ENCODE data around the gene NRL. TPM values are rescaled to one million over a fixed set of nuclear protein-coding genes. Genes with fewer than 3 reads are reported as not detected.

Gene NRL
- total and polyA plus RNA-seq, 2 donors (not counting 3 experiments of a cell fraction or from before 2014, with no cell fraction given): 0.71 to 1.1 TPM

DNA sequence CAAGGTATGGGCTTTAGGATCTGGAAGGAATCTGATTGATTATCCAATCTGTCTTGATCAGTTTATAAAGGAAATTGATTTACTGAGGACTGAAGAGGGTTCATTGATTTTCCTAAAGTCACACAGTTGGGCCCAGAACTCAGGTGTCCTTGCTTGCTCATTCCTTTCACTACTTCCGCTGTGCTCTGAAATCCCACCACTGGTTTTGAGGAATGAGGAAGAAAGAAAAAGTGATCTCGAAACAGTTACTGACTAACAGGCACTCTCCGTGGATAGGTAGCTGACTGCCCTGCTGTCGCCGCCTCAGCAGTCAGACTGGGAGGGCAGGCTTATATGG lies 15.6 kb upstream of the NRL start, which contains the start of gene FITM1:
Gene FITM1, plus strand, starts transcription at position 280 of the 337 bp plus-strand sequence. CDS start 905 bp downstream, outside the sequence.
- H3K4me3 ChIP-seq (replicated peaks in 1 of 3; ENCODE audit: insufficient read depth in 1 of 3, low read depth in 1 of 3, low read length in 3 of 3): no peak within 1 kb of the TSS
- H3K36me3 ChIP-seq (ENCODE audit: control insufficient read depth in 2 of 2, extremely low read depth in 1 of 2, insufficient read depth in 2 of 2, low read length in 2 of 2): no peaks in the 10 kb centered on the region
- H3K9me1 ChIP-seq (replicated peaks; ENCODE audit: control insufficient read depth, extremely low read depth, insufficient read depth, low read length): no peaks in the 10 kb centered on the region
- H2AFZ ChIP-seq (ENCODE audit: low read depth, low read length): no peak within 1 kb of the TSS
- no peaks in the 10 kb centered on the region for H3K79me2 ChIP-seq (ENCODE audit: control insufficient read depth, insufficient read depth, low read length)
- H3K9ac ChIP-seq (replicated peaks; ENCODE audit: extremely low read depth, insufficient read depth, low read length): no peak within 1 kb of the TSS
- H3K27me3 ChIP-seq (ENCODE audit: control insufficient read depth in 2 of 2, insufficient read depth in 2 of 2, low read length in 2 of 2): no peaks in the 10 kb centered on the region
- ChIA-PET CTCF (no interaction called here), POLR2A (interaction anchor here (0.6 to 1.1 kb wide), 2 partner anchors 10 to 15 kb away, joined by 4 to 5 read pairs; no protein-coding TSS in a partner anchor)
- TF ChIP-seq, protein P1, sequence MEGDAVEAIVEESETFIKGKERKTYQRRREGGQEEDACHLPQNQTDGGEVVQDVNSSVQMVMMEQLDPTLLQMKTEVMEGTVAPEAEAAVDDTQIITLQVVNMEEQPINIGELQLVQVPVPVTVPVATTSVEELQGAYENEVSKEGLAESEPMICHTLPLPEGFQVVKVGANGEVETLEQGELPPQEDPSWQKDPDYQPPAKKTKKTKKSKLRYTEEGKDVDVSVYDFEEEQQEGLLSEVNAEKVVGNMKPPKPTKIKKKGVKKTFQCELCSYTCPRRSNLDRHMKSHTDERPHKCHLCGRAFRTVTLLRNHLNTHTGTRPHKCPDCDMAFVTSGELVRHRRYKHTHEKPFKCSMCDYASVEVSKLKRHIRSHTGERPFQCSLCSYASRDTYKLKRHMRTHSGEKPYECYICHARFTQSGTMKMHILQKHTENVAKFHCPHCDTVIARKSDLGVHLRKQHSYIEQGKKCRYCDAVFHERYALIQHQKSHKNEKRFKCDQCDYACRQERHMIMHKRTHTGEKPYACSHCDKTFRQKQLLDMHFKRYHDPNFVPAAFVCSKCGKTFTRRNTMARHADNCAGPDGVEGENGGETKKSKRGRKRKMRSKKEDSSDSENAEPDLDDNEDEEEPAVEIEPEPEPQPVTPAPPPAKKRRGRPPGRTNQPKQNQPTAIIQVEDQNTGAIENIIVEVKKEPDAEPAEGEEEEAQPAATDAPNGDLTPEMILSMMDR (IDR thresholded peaks at IDR 0.05; ENCODE audit: extremely low read depth in 1 of 2, insufficient read depth in 1 of 2, low read depth in 1 of 2, low read length in 2 of 2): no peak
- TF ChIP-seq FOS (IDR thresholded peaks at IDR 0.05; ENCODE audit: borderline replicate concordance, insufficient read depth, low read length): no peak
- TF ChIP-seq EZH2 (IDR thresholded peaks at IDR 0.05; ENCODE audit: borderline replicate concordance, low read depth, low read length, severe bottlenecking): no peak
- TF ChIP-seq, protein P2, sequence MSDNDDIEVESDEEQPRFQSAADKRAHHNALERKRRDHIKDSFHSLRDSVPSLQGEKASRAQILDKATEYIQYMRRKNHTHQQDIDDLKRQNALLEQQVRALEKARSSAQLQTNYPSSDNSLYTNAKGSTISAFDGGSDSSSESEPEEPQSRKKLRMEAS (IDR thresholded peaks at IDR 0.05; ENCODE audit: insufficient read depth, insufficient read length): no peak
- TF ChIP-seq POLR2A (IDR thresholded peaks at IDR 0.05; ENCODE audit: low read depth, low read length): no peak
- no peak for TF ChIP-seq POLR2AphosphoS5 (IDR thresholded peaks at IDR 0.05; ENCODE audit: insufficient read depth, low read depth, low read length)
- BruUV-seq (replicated peaks): no TSS peak
- dilution Hi-C loops (cut with MboI; ENCODE audit: extremely low pct_ligation_motif_present, low sequenced_read_pairs) (no loop called here), intact Hi-C loops (cut with micrococcal nuclease) (no loop called here)
- no peak for DNase-seq (ENCODE audit: low read depth, low spot score)
- no peaks in the 10 kb centered on the region for H3K9me3 ChIP-seq (replicated peaks; ENCODE audit: control insufficient read depth, insufficient read depth, low read length)
- H3K4me1 ChIP-seq (ENCODE audit: control insufficient read depth, extremely low read depth, insufficient read depth, low read length): peaks cover under 1% of the 10 kb centered on the region
- H3K4me2 ChIP-seq (ENCODE audit: insufficient read depth, low read length): no peak within 1 kb of the TSS
- no peak for FAIRE-seq
- H3K27ac ChIP-seq (ENCODE audit: insufficient read depth, low read depth, low read length): no peak within 1 kb of the TSS
- no peaks in the 10 kb centered on the region for H4K20me1 ChIP-seq (replicated peaks; ENCODE audit: control insufficient read depth, extremely low read depth, insufficient read depth, low read length)

All from endothelial cell of umbilical vein (primary cell).